H1 (cell line): ENCODE measurements around the gene HYAL1. TPM values are rescaled to one million over a fixed set of nuclear protein-coding genes. Genes with fewer than 3 reads are reported as not detected.

Experiments used
- ATF3 ChIP-seq: IDR thresholded peaks from 2 replicates; pipeline ENCODE4 v1.6.1; 2011; ENCODE audit warnings: low read depth, mild to moderate bottlenecking, low read length; ENCODE audit not compliant: insufficient read depth
- CBX8 ChIP-seq: fragments of 300-800, 300-1000 bp; sonication (generic); IDR thresholded peaks from 2 replicates; pipeline ENCODE4 v1.7.1; 2016; ENCODE audit warnings: low read depth, low read length, borderline replicate concordance
- CEBPB ChIP-seq: IDR thresholded peaks from 2 replicates; pipeline ENCODE4 v1.6.1; 2012; ENCODE audit warnings: low read depth, low read length
- CHD1 ChIP-seq: IDR thresholded peaks from 2 replicates; pipeline ENCODE4 v1.6.1; 2012; ENCODE audit warnings: low read depth, low read length, improper control_type of control experiment
- CHD2 ChIP-seq: IDR thresholded peaks from 2 replicates; pipeline ENCODE4 v1.6.1; 2012; ENCODE audit warnings: low read length, improper control_type of control experiment
- CREB1 ChIP-seq: IDR thresholded peaks from 2 replicates; pipeline ENCODE4 v1.6.1; 2012; ENCODE audit warnings: inconsistent platforms
- EZH2 ChIP-seq: fragments of 200-600 bp; sonication (generic); IDR thresholded peaks from 2 replicates; pipeline ENCODE4 v1.7.1; 2012; ENCODE audit warnings: low read depth, mild to moderate bottlenecking, moderate library complexity, low read length, inconsistent platforms; ENCODE audit not compliant: severe bottlenecking
- GABPA ChIP-seq: IDR thresholded peaks from 2 replicates; pipeline ENCODE4 v1.6.1; 2011; ENCODE audit warnings: mild to moderate bottlenecking, low read length, moderate library complexity, borderline replicate concordance; ENCODE audit not compliant: insufficient read depth
- GTF2F1 ChIP-seq: IDR thresholded peaks from 2 replicates; pipeline ENCODE4 v1.6.1; 2012; ENCODE audit warnings: low read depth, low read length, improper control_type of control experiment, borderline replicate concordance
- JUN ChIP-seq: IDR thresholded peaks from 2 replicates; pipeline ENCODE4 v1.6.1; 2011; ENCODE audit warnings: low read depth, mild to moderate bottlenecking, improper control_type of control experiment, low read length
- KDM4A ChIP-seq: IDR thresholded peaks from one replicate; pipeline ENCODE4 v1.7.1; 2012; ENCODE audit warnings: low read depth, mild to moderate bottlenecking, moderate library complexity, low read length, inconsistent platforms; ENCODE audit not compliant: severe bottlenecking
- MAFK ChIP-seq: IDR thresholded peaks from 2 replicates; pipeline ENCODE4 v1.6.1; 2012; ENCODE audit warnings: low read depth, mild to moderate bottlenecking, improper control_type of control experiment, low read length
- NANOG ChIP-seq: IDR thresholded peaks from 2 replicates; pipeline ENCODE4 v1.6.1; 2011; ENCODE audit warnings: low read length, low read depth, mild to moderate bottlenecking, inconsistent platforms; ENCODE audit not compliant: insufficient read depth, poor library complexity, severe bottlenecking
- NRF1 ChIP-seq: IDR thresholded peaks from 2 replicates; pipeline ENCODE4 v1.6.1; 2011; ENCODE audit warnings: mild to moderate bottlenecking, low read depth, low read length, improper control_type of control experiment
- POLR2A ChIP-seq, 2 experiments: IDR thresholded peaks; 1 replicate in 1 of 2; 2 replicates in 1 of 2; pipeline ENCODE4 v1.6.1; 2011; ENCODE audit warnings: low read depth in 2 of 2, low read length in 2 of 2, mild to moderate bottlenecking in 2 of 2; ENCODE audit errors: control extremely low read depth in 1 of 2
- SIN3A ChIP-seq, 2 experiments: IDR thresholded peaks in 1 of 2; conservative IDR thresholded peaks in 1 of 2; 2 replicates each; pipeline ENCODE4 v1.6.1; 2011 to 2012; ENCODE audit warnings: low read length in 2 of 2, improper control_type of control experiment in 1 of 2, low read depth in 1 of 2, mild to moderate bottlenecking in 1 of 2
- SIRT6 ChIP-seq: IDR thresholded peaks from one replicate; pipeline ENCODE4 v1.7.1; 2012; ENCODE audit warnings: low read length, inconsistent platforms
- SIX5 ChIP-seq: IDR thresholded peaks from 2 replicates; pipeline ENCODE4 v1.6.1; 2011; ENCODE audit warnings: mild to moderate bottlenecking, low read depth, low read length
- SUZ12 ChIP-seq: fragments of 200-600 bp; sonication (generic); IDR thresholded peaks from 2 replicates; pipeline ENCODE4 v1.6.1; 2012; ENCODE audit warnings: mild to moderate bottlenecking, inconsistent platforms, low read length, moderate library complexity, mixed read lengths
- TBP ChIP-seq: IDR thresholded peaks from 2 replicates; pipeline ENCODE4 v1.6.1; 2011; ENCODE audit warnings: low read depth, low read length, improper control_type of control experiment
- TEAD4 ChIP-seq: IDR thresholded peaks from 2 replicates; pipeline ENCODE4 v1.6.1; 2012; ENCODE audit warnings: low read depth, low read length, inconsistent platforms, mixed read lengths
- USF2 ChIP-seq: IDR thresholded peaks from 2 replicates; pipeline ENCODE4 v1.6.1; 2011; ENCODE audit warnings: low read length, improper control_type of control experiment
- polyA plus RNA-seq, 7 experiments: library from polyadenylated mRNA; depleted of rRNA in 3 of 7; stranded (reverse) in 5 of 7; unstranded in 2 of 7; fragments of >200 nt in 5 of 7; fragments of 200-250 nt in 2 of 7; gene quantifications; 1 replicate in 5 of 7; 2 replicates in 1 of 7; 4 replicates in 1 of 7; pipeline versions ENCODE4 v1.2.1 to v1.2.3, GENCODE V29; 2011 to 2013; ENCODE audit warnings: missing spikeins in 2 of 7, mixed read lengths in 2 of 7
- total RNA-seq: library from RNA; stranded (reverse); fragmentation: NEBNext Ultra II Directional; extraction: Animal tissue kit (Norgen Biotek cat#: 25700); gene quantifications from 2 replicates; pipeline ENCODE4 v1.2.1, GENCODE V29; 2021
- TF ChIP-seq, protein P1 (sequence below): IDR thresholded peaks from 2 replicates; pipeline ENCODE4 v1.6.1; 2012; ENCODE audit warnings: inconsistent platforms

Gene HYAL1
- total and polyA plus RNA-seq, 2 of the 8 experiments (the other 6 are each of a cell fraction or from before 2014, with no cell fraction given): 2.0 to 5.4 TPM

DNA sequence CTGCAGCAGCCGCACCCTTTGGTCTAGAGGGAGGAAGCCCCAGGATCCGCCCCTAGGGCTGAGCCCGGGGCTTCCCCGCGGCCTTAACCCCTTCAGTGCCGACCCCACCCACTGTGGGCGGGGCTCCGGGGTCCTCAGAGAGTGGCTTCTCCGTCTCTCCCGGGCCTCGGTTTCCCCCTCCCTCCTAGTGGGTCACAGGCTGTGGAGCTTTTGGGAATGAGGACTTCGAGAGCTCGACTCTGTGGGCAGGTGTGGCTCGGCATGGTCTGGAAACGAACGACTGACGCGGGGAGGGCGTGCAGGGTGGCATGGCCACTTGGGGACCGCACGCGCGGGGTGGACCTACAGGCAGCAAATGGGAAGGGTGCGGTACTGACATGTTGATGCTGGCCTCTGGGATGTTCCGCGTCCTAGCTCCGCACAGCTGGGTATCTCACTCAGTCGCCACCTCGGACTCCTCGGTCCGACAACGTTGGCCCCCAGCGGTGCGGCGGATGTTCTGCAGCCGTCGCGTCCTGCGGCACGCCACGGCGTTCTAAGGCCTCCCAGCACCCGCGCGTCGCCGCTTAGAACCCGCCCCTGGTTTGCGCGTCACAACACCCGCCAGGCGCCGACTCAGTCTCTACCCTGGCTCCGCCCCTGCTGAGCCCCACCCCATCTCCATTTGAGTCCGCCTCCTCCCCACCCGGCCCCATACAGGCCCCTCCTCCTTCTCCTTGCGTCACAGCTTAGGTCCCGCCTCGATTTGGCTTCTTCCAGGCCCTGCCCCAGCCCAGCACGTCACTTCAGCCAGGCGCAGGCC lies 4.3 kb downstream of the HYAL1 start, which contains the start of the genes HYAL3 and NAA80 (continued):
- TF ChIP-seq JUN: no peak
- TF ChIP-seq GABPA: no peak
- TF ChIP-seq SUZ12: no peak
- no peak for TF ChIP-seq NRF1
- TF ChIP-seq TBP: peak; percentile 7; the same call in 1 of the 2 replicates
- no peak for TF ChIP-seq EZH2
- TF ChIP-seq USF2: no peak
- no peak for TF ChIP-seq SIRT6
- TF ChIP-seq, protein P1, sequence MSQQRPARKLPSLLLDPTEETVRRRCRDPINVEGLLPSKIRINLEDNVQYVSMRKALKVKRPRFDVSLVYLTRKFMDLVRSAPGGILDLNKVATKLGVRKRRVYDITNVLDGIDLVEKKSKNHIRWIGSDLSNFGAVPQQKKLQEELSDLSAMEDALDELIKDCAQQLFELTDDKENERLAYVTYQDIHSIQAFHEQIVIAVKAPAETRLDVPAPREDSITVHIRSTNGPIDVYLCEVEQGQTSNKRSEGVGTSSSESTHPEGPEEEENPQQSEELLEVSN: no peak; the same call in 1 of the 2 replicates
- peak; percentile 13; the same call in 1 of the 2 replicates for TF ChIP-seq CEBPB
- TF ChIP-seq CREB1: peak; percentile 93
- peak in 1 of 2 experiments; percentile 89; a peak in 2 of 4 replicates for TF ChIP-seq SIN3A (conservative IDR thresholded peaks at IDR 0.05 in 1 of 2, IDR thresholded peaks at IDR 0.05 in 1 of 2; ENCODE audit: low read depth in 1 of 2, low read length in 2 of 2)
- TF ChIP-seq POLR2A (IDR thresholded peaks at IDR 0.05; ENCODE audit: control extremely low read depth in 1 of 2, low read depth in 2 of 2, low read length in 2 of 2): peak in 1 of 2 experiments; percentile 66; a peak in 1 of 3 replicates
- TF ChIP-seq CBX8: no peak
- TF ChIP-seq KDM4A: peak; percentile 96
- TF ChIP-seq ATF3: no peak
- no peak for TF ChIP-seq CHD2
- no peak for TF ChIP-seq NANOG
- no peak for TF ChIP-seq CHD1
- no peak for TF ChIP-seq GTF2F1
- TF ChIP-seq SIX5: no peak
- no peak for TF ChIP-seq MAFK
- TF ChIP-seq TEAD4: no peak
